Measurements from ENCODE around the gene RBMS3.

DNA sequence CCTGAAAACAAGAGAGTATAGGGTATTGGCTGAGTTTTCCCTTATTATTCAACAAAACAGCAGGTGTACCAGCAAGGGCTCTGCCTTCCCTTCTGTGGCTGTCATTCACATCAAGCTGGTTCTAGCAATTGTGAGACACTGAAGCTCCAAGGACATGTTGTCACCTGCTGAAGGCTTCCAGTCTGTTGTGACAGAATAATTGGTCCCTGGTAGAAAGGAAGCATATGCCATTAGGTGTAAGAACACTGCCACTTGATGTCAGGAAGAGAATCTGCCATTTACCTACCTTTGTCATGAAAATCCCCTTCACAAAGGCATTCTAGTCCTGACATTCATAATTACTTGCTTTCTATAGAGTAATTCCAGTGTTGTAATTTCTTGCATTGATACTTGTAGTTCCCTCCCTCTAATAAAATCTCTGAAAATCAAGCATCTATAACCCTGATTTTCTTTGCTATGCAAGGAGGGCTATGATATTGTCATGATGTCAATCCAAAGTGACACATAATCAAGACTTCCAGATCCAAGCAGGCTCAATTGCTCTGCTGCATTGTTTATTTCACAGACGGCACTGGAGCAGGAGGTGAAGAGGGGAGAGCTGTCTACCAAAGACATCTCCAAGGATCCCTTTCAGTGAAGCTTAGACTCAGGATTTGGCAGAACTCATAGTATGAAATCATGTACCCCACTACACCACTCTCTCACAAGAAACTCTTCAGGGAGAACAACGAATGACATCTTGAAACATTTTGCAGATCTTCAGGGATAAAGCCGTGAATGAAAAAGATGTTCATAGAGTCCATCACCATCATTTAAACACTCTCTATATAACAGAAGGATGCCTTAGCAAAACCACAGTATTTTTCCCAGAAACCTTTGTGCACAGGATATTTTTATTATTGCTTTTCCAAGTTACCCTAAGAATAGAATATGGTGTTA lies 425.3 kb downstream of the RBMS3 start:
- TF ChIP-seq POLR2AphosphoS5 (IDR thresholded peaks at IDR 0.05) (no peak), POLR2A (IDR thresholded peaks at IDR 0.05) (no peak), EP300 (IDR thresholded peaks at IDR 0.05) (no peak)
- TF ChIP-seq, protein P1, sequence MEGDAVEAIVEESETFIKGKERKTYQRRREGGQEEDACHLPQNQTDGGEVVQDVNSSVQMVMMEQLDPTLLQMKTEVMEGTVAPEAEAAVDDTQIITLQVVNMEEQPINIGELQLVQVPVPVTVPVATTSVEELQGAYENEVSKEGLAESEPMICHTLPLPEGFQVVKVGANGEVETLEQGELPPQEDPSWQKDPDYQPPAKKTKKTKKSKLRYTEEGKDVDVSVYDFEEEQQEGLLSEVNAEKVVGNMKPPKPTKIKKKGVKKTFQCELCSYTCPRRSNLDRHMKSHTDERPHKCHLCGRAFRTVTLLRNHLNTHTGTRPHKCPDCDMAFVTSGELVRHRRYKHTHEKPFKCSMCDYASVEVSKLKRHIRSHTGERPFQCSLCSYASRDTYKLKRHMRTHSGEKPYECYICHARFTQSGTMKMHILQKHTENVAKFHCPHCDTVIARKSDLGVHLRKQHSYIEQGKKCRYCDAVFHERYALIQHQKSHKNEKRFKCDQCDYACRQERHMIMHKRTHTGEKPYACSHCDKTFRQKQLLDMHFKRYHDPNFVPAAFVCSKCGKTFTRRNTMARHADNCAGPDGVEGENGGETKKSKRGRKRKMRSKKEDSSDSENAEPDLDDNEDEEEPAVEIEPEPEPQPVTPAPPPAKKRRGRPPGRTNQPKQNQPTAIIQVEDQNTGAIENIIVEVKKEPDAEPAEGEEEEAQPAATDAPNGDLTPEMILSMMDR (IDR thresholded peaks at IDR 0.05) = no peak
